ENCODE data around the gene RAB31. TPM values are rescaled to one million over a fixed set of nuclear protein-coding genes. Genes with fewer than 3 reads are reported as not detected.
"Not testable (repeated sequence)": the region's sequence is repeated elsewhere in the genome, so short reads cannot be mapped to it uniquely, and the experiment has no call there.

Gene RAB31
- total RNA-seq, 2 donors from 2014 or later: 0.42 to 0.82 TPM

- peaks cover 36% of the 10 kb centered on the region for H3K27me3 Mint-ChIP-seq (ENCODE audit: low read depth)
- not testable (repeated sequence) for H3K36me3 Mint-ChIP-seq (ENCODE audit: insufficient read depth in 2 of 2); H3K4me3 Mint-ChIP-seq; H3K4me1 Mint-ChIP-seq (ENCODE audit: low read depth); H3K27ac Mint-ChIP-seq; ATAC-seq (replicated peaks in 1 of 2); DNase-seq; H3K9me3 Mint-ChIP-seq
These were observed 60.1 kb downstream of the RAB31 start for GRCh38 chr18:9768071-9768691.

DNA sequence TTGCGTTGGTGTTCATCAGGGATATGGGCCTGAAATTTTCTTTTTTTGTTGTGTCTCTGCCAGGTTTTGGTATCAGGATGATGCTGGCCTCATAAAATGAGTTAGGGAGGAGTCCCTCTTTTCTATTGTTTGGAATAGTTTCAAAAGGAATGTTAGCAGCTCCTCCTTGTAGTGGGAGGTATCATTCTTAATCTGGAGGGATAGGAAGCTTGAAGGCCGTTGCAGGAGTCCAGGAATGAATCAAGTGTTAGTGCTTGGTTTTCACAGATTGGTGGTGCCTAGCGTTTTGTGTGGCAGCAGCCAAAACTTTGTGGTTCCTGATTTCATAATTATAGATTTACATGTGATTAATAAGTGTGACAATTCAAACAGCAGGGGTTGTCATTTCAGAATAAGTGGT is 62.0 kb downstream of the RAB31 start:
- H3K4me3 Mint-ChIP-seq; H3K4me1 Mint-ChIP-seq (ENCODE audit: low read depth); H3K9me3 Mint-ChIP-seq; DNase-seq; ATAC-seq (replicated peaks in 1 of 2); H3K36me3 Mint-ChIP-seq (ENCODE audit: insufficient read depth in 2 of 2); H3K27ac Mint-ChIP-seq: not testable (repeated sequence)
- peaks cover 37% of the 10 kb centered on the region for H3K27me3 Mint-ChIP-seq (ENCODE audit: low read depth)

DNA sequence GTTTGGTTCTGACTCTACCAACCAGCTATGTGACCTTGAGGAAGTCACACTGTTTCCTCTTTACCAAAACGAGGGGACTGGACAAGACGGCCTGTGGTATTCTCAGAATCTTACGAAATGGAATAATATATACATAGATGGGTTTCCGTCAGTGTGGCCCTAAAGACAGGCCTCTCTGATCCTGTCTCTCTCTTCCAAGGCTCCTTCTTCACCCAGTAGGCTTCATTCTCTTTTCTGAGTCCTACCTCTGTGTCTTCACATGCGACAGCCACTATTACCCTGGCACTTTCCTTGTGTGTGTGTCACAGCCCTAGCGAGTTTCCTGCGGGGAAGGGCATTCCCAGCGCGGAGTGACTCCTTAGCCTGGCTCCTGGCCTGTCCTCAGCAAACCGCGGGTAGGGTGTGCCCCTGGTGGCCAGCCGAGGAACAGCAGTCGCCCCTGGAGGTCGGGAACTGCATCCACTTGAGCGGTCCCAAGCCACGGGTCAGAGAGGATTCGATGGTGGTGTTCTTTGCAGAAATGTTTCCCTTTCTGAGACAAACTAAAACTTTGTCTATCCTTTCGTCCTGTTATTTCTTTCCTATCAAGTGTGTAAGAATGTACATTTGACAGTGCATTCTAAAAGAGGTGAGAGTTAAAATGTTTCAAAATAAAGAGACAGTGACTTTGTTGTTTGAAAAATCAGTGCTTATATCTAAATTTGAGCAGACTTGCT is 63.3 kb downstream of the RAB31 start:
- Mint-ChIP-seq H3K9me3 (no peaks in the 10 kb centered on the region), H3K4me3 (no peak overlapping the region), H3K36me3 (ENCODE audit: insufficient read depth in 2 of 2) (no peaks in the 10 kb centered on the region), H3K27me3 (ENCODE audit: low read depth) (peaks cover 50% of the 10 kb centered on the region), H3K4me1 (ENCODE audit: low read depth) (peaks cover 5% of the 10 kb centered on the region), H3K27ac (no peak overlapping the region)
- peak; percentile 68 to 70 for DNase-seq
- ATAC-seq (replicated peaks in 1 of 2): peak; percentile 70 to 74

- Mint-ChIP-seq H3K4me1 (ENCODE audit: low read depth) (peaks cover 5% of the 10 kb centered on the region), H3K4me3 (no peak overlapping the region), H3K9me3 (no peaks in the 10 kb centered on the region), H3K27me3 (ENCODE audit: low read depth) (peaks cover 51% of the 10 kb centered on the region), H3K27ac (no peak overlapping the region), H3K36me3 (ENCODE audit: insufficient read depth in 2 of 2) (no peaks in the 10 kb centered on the region)
- ATAC-seq (replicated peaks in 1 of 2) (no peak), DNase-seq (no peak)
These were observed 64.0 kb downstream of the RAB31 start for GRCh38 chr18:9771977-9772660.

DNA sequence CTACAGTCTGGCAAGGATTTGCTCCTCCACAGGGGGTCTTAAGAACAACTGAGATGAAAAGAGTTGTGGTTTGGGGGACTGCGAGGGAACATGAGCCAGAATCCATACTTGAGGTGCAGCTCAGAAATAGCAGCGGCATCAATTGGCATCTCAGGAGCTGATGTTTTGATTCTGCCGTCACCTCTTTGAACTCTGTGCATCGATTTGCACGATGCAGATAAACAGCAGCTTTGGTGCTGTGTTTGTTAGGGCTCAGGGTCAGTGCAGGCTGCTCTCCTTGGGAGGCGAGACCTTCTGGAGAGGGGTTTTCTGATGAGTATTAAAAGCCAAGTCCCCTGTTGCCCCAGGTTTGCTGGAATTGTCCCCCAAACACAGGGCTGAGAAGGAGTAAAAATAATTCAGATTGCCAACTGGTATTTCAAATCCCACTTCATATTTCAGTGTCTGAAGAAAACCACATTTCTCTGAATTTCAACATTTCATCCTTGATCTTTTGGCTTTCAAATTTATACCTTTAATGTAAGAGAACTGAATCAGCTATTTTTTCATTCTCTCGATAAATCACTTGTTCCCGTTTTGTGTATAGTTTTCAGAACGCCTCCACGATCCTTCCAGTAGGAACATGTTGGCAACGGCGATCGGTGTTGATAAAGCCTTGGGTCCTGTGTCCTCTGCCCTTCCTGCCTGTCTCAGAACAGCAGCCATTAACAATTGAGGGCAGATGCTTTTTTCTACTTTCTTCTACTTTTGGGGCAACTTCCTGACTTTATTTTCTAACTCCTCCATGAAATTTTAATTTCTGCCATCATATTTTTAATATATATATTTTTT is 65.0 kb downstream of the RAB31 start:
- H3K4me1 Mint-ChIP-seq (ENCODE audit: low read depth): peaks cover 5% of the 10 kb centered on the region
- ATAC-seq (replicated peaks in 1 of 2) (no peak), DNase-seq (no peak)
- H3K27me3 Mint-ChIP-seq (ENCODE audit: low read depth): peaks cover 48% of the 10 kb centered on the region
- no peaks in the 10 kb centered on the region for H3K36me3 Mint-ChIP-seq (ENCODE audit: insufficient read depth in 2 of 2)
- no peaks in the 10 kb centered on the region for H3K9me3 Mint-ChIP-seq
- H3K27ac Mint-ChIP-seq: no peak overlapping the region
- H3K4me3 Mint-ChIP-seq: no peak overlapping the region

GRCh38 chr18:9774150-9774549 is 66.0 kb downstream of the RAB31 start:
- DNase-seq (no peak), ATAC-seq (replicated peaks in 1 of 2) (no peak)
- Mint-ChIP-seq H3K4me3 (no peak overlapping the region), H3K27me3 (ENCODE audit: low read depth) (peaks cover 41% of the 10 kb centered on the region), H3K9me3 (no peaks in the 10 kb centered on the region), H3K27ac (no peak overlapping the region), H3K36me3 (ENCODE audit: insufficient read depth in 2 of 2) (no peaks in the 10 kb centered on the region), H3K4me1 (ENCODE audit: low read depth) (peaks cover 5% of the 10 kb centered on the region)

- no peaks in the 10 kb centered on the region for H3K36me3 Mint-ChIP-seq (ENCODE audit: insufficient read depth in 2 of 2)
- peaks cover 5% of the 10 kb centered on the region for H3K4me1 Mint-ChIP-seq (ENCODE audit: low read depth)
- no peak for DNase-seq
- no peak overlapping the region for H3K4me3 Mint-ChIP-seq
- H3K9me3 Mint-ChIP-seq: no peaks in the 10 kb centered on the region
- ATAC-seq (replicated peaks in 1 of 2): no peak
- H3K27me3 Mint-ChIP-seq (ENCODE audit: low read depth): peaks cover 31% of the 10 kb centered on the region
- H3K27ac Mint-ChIP-seq: no peak overlapping the region
These were observed 67.1 kb downstream of the RAB31 start for GRCh38 chr18:9775178-9775577.

DNA sequence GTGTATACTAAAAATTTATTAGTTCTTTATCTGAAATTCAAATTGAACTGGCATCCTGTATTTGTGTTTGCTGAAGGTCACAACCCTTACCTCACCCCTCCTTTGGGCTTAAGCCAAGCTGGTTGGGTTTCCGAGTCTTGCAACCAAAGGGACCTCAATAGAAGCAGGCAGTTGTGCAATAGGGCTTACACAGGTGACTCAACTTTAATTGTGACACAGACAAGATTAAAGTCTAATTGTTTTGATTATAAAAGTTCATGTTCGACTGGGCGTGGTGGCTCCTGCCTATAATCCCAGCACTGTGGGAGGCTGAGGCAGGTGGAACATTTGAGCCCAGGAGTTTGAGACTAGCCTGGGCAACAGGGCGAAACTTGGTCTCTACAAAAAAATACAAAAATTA is 71.5 kb downstream of the RAB31 start:
- Mint-ChIP-seq H3K36me3 (ENCODE audit: insufficient read depth in 2 of 2) (no peaks in the 10 kb centered on the region), H3K9me3 (no peaks in the 10 kb centered on the region), H3K4me3 (no peak overlapping the region), H3K27me3 (ENCODE audit: low read depth) (peaks cover 15% of the 10 kb centered on the region), H3K27ac (no peak overlapping the region), H3K4me1 (ENCODE audit: low read depth) (no peaks in the 10 kb centered on the region)
- ATAC-seq (replicated peaks in 1 of 2) (no peak), DNase-seq (no peak)

DNA sequence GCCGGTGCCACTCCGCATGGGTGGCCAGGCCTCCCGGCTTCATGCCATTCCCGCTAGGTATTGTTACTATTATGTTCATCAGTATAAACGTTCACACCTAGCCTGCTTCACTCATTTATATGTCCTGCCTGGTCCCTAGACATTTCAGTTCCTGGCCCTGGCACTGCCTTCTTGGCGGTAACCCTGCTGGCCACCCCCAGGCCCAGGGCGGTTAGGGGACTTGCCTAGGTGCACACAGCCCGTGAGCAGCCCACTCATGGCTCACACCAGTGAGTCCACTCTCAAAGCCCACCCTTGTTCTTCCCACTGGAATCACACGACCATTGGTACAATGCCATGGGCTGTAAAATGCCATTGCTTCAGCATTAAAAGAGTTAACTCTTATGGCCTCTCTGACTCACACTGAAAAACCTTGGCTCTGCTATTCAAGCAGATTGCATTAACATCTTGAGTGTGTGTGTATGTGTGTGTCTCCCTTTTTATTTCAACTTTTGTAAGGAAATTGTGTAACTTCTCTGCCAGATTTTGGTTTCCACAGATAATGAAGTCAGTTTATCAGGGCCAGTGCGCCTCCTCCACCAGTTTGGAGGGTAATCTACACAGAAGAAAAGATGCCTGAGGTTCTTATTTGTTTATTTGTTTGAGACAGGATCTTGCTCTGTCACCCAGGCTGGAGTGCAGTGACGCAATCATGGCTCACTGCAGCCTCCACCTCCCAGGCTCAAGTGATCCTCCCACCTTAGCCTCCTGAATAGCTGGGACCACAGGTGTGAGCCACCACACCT is 74.2 kb downstream of the RAB31 start:
- Mint-ChIP-seq H3K36me3 (ENCODE audit: insufficient read depth in 2 of 2) (no peaks in the 10 kb centered on the region), H3K27ac (no peak overlapping the region), H3K4me1 (ENCODE audit: low read depth) (no peaks in the 10 kb centered on the region), H3K9me3 (no peaks in the 10 kb centered on the region), H3K27me3 (ENCODE audit: low read depth) (no peaks in the 10 kb centered on the region), H3K4me3 (no peak overlapping the region)
- ATAC-seq (replicated peaks in 1 of 2): no peak
- DNase-seq: no peak

GRCh38 chr18:9786631-9787030 is 78.5 kb downstream of the RAB31 start:
- DNase-seq (no peak), ATAC-seq (replicated peaks in 1 of 2) (no peak)
- no peaks in the 10 kb centered on the region for H3K9me3 Mint-ChIP-seq
- H3K4me3 Mint-ChIP-seq: no peak overlapping the region
- no peaks in the 10 kb centered on the region for H3K4me1 Mint-ChIP-seq (ENCODE audit: low read depth)
- no peaks in the 10 kb centered on the region for H3K27me3 Mint-ChIP-seq (ENCODE audit: low read depth)
- no peak overlapping the region for H3K27ac Mint-ChIP-seq
- H3K36me3 Mint-ChIP-seq (ENCODE audit: insufficient read depth in 2 of 2): peaks cover 0 to 4% of the 10 kb centered on the region in 2 donors

DNA sequence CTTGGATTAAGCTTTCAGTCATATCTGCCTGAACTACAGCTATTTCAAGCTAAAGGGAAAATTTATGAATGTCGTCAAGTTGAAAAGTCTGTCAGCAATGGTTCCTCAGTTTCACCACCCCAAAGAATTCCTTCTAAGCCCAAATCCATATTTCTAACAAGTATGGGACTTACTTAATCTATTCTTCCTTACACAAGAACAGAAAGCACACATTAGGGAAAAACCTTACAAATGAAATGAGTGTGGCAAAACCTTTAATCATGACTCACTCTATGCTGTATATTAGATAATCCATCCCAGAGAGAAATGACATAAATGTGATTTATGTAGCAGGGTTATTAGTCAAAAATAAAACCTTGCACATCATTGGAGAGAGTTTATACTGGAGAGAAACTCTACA is 78.9 kb downstream of the RAB31 start:
- H3K27me3 Mint-ChIP-seq (ENCODE audit: low read depth): no peaks in the 10 kb centered on the region
- no peak for ATAC-seq (replicated peaks in 1 of 2)
- H3K4me1 Mint-ChIP-seq (ENCODE audit: low read depth): no peaks in the 10 kb centered on the region
- peaks cover 0 to 4% of the 10 kb centered on the region in 2 donors for H3K36me3 Mint-ChIP-seq (ENCODE audit: insufficient read depth in 2 of 2)
- no peak overlapping the region for H3K4me3 Mint-ChIP-seq
- no peaks in the 10 kb centered on the region for H3K9me3 Mint-ChIP-seq
- no peak for DNase-seq
- H3K27ac Mint-ChIP-seq: no peak overlapping the region

DNA sequence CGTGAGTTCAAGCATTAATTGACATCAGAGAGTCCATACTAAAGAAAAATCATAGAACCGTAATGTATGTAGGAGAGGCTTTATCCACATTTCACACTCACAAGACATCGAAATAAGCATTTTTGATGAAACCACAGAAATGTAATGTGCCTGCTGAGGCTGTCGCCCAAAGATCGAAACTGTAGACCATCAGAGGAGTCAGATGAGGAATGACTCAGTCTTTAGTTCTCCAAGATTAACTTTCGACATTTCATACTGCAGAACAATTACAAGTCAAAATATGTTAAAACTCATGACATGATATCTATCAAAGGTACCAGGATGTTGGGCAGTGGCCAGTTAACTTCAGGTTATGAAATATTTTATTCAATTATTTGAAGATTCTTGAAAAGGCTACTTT is 79.6 kb downstream of the RAB31 start:
- H3K27ac Mint-ChIP-seq: no peak overlapping the region
- no peaks in the 10 kb centered on the region for H3K27me3 Mint-ChIP-seq (ENCODE audit: low read depth)
- H3K4me3 Mint-ChIP-seq: no peak overlapping the region
- no peaks in the 10 kb centered on the region for H3K9me3 Mint-ChIP-seq
- no peaks in the 10 kb centered on the region for H3K4me1 Mint-ChIP-seq (ENCODE audit: low read depth)
- DNase-seq (no peak), ATAC-seq (replicated peaks in 1 of 2) (no peak)
- peaks cover 0 to 4% of the 10 kb centered on the region in 2 donors for H3K36me3 Mint-ChIP-seq (ENCODE audit: insufficient read depth in 2 of 2)
